OCI-LY3 (cell line): Measurements from ENCODE around the gene RASEF.

Experiments used
- H2AFZ ChIP-seq: fragments of 200-600, 300-600 bp; shearing (Covaris generic); 2 replicates; pipeline ENCODE4 v1.6.0; 2014; ENCODE audit warnings: antibody characterized with exemption, low read depth, low read length
- H3K27ac ChIP-seq: fragments of 200-600, 300-600 bp; sonication (generic); 2 replicates; pipeline ENCODE4 v1.5.1; 2014; ENCODE audit warnings: mild to moderate bottlenecking, low read length, moderate library complexity, mixed read lengths
- H3K27me3 ChIP-seq: fragments of 200-600, 300-600 bp; sonication (generic); 2 replicates; pipeline ENCODE4 v1.6.1; 2014; ENCODE audit warnings: low read depth, low read length, mixed read lengths
- H3K36me3 ChIP-seq: fragments of 200-600, 300-600 bp; sonication (generic); replicated peaks from 2 replicates; pipeline ENCODE3; 2014; ENCODE audit warnings: low read depth, low read length, mixed read lengths
- H3K4me1 ChIP-seq: fragments of 300-600, 200-600 bp; sonication (generic); 2 replicates; pipeline ENCODE4 v1.6.1; 2014; ENCODE audit warnings: low read length, mixed read lengths
- H3K4me2 ChIP-seq: fragments of 200-600, 300-600 bp; sonication (generic); 2 replicates; pipeline ENCODE4 v1.6.1; 2014; ENCODE audit warnings: low read length, mixed read lengths
- H3K4me3 ChIP-seq: fragments of 300-600, 200-600 bp; sonication (generic); 2 replicates; pipeline ENCODE4 v1.5.1; 2014; ENCODE audit warnings: antibody characterized with exemption, mild to moderate bottlenecking, low read length, moderate library complexity
- H3K79me2 ChIP-seq: fragments of 300-600, 200-600 bp; shearing (Covaris generic); 2 replicates; pipeline ENCODE4 v1.6.1; 2014; ENCODE audit warnings: mild to moderate bottlenecking, low read length, mixed read lengths
- H3K9ac ChIP-seq: fragments of 300-600, 200-600 bp; shearing (Covaris generic); 2 replicates; pipeline ENCODE4 v1.6.0; 2014; ENCODE audit warnings: mild to moderate bottlenecking, low read length, moderate library complexity
- H3K9me3 ChIP-seq: fragments of 200-600, 300-600 bp; shearing (Covaris generic); 2 replicates; pipeline ENCODE4 v1.6.1; 2014; ENCODE audit warnings: low read length, mixed read lengths; ENCODE audit not compliant: insufficient read depth
- H4K20me1 ChIP-seq: fragments of 200-600, 300-600 bp; sonication (generic); 2 replicates; pipeline ENCODE4 v1.6.1; 2016; ENCODE audit warnings: low read length, mixed read lengths; ENCODE audit not compliant: insufficient read depth
- CTCF ChIP-seq: fragments of 200-600, 300-600 bp; sonication (generic); IDR thresholded peaks from 2 replicates; pipeline ENCODE4 v1.5.1; 2014; ENCODE audit warnings: antibody characterized with exemption, low read length, low read depth
- EZH2phosphoT487 ChIP-seq: fragments of 200-600 bp; shearing (Covaris generic); IDR thresholded peaks from 2 replicates; pipeline ENCODE4 v1.6.1; 2018; ENCODE audit warnings: antibody characterized with exemption, mixed run types, low read depth

RASEF gene

GRCh38 chr9:83035143-83035542 is 27.8 kb downstream of the RASEF start:
- H3K4me3 ChIP-seq, result no peak overlapping the region
- no peak overlapping the region for H2AFZ ChIP-seq
- H3K36me3 ChIP-seq, result no peaks in the 10 kb centered on the region
- H3K27ac ChIP-seq, result no peak overlapping the region
- H3K9me3 ChIP-seq, result no peaks in the 10 kb centered on the region; the same call in 1 of the 2 replicates
- no peak for TF ChIP-seq EZH2phosphoT487
- TF ChIP-seq CTCF, result no peak
- H3K79me2 ChIP-seq, result no peaks in the 10 kb centered on the region
- H3K4me1 ChIP-seq, result peaks cover 13% of the 10 kb centered on the region
- no peaks in the 10 kb centered on the region for H4K20me1 ChIP-seq
- no peak overlapping the region for H3K4me2 ChIP-seq
- H3K27me3 ChIP-seq, result no peaks in the 10 kb centered on the region
- H3K9ac ChIP-seq, result no peak overlapping the region

GRCh38 chr9:83034587-83034986 is 28.4 kb downstream of the RASEF start:
- Histone ChIP-seq H3K27me3 (no peaks in the 10 kb centered on the region), H3K4me3 (no peak overlapping the region), H3K4me2 (peak overlapping the region; percentile 24), H3K36me3 (no peaks in the 10 kb centered on the region), H2AFZ (no peak overlapping the region), H3K9ac (no peak overlapping the region), H3K27ac (no peak overlapping the region), H3K9me3 (no peaks in the 10 kb centered on the region; the same call in 1 of the 2 replicates), H3K4me1 (peaks cover 13% of the 10 kb centered on the region), H3K79me2 (no peaks in the 10 kb centered on the region), H4K20me1 (no peaks in the 10 kb centered on the region)
- TF ChIP-seq CTCF (peak; percentile 42), EZH2phosphoT487 (no peak)

GRCh38 chr9:83034026-83034425 is 28.9 kb downstream of the RASEF start:
- Histone ChIP-seq H3K27me3 (no peaks in the 10 kb centered on the region), H2AFZ (no peak overlapping the region), H3K4me1 (peaks cover 13% of the 10 kb centered on the region), H3K9me3 (no peaks in the 10 kb centered on the region), H3K9ac (no peak overlapping the region), H3K36me3 (no peaks in the 10 kb centered on the region), H4K20me1 (no peaks in the 10 kb centered on the region), H3K79me2 (no peaks in the 10 kb centered on the region), H3K4me2 (peak overlapping the region; percentile 24; the same call in 1 of the 2 replicates), H3K4me3 (no peak overlapping the region), H3K27ac (no peak overlapping the region)
- TF ChIP-seq EZH2phosphoT487 (no peak), CTCF (no peak)

GRCh38 chr9:83032065-83032625 is 30.8 kb downstream of the RASEF start:
- H3K79me2 ChIP-seq, result no peaks in the 10 kb centered on the region
- no peak overlapping the region for H3K9ac ChIP-seq
- no peaks in the 10 kb centered on the region for H3K36me3 ChIP-seq
- H3K9me3 ChIP-seq, result no peaks in the 10 kb centered on the region
- no peaks in the 10 kb centered on the region for H3K27me3 ChIP-seq
- no peak overlapping the region for H3K4me2 ChIP-seq
- no peaks in the 10 kb centered on the region for H4K20me1 ChIP-seq
- H2AFZ ChIP-seq, result no peak overlapping the region
- no peak overlapping the region for H3K4me3 ChIP-seq
- peaks cover 13% of the 10 kb centered on the region for H3K4me1 ChIP-seq
- no peak for TF ChIP-seq CTCF
- no peak for TF ChIP-seq EZH2phosphoT487
- no peak overlapping the region for H3K27ac ChIP-seq
